ENCODE results near the gene OXCT1.

Gene OXCT1

DNA sequence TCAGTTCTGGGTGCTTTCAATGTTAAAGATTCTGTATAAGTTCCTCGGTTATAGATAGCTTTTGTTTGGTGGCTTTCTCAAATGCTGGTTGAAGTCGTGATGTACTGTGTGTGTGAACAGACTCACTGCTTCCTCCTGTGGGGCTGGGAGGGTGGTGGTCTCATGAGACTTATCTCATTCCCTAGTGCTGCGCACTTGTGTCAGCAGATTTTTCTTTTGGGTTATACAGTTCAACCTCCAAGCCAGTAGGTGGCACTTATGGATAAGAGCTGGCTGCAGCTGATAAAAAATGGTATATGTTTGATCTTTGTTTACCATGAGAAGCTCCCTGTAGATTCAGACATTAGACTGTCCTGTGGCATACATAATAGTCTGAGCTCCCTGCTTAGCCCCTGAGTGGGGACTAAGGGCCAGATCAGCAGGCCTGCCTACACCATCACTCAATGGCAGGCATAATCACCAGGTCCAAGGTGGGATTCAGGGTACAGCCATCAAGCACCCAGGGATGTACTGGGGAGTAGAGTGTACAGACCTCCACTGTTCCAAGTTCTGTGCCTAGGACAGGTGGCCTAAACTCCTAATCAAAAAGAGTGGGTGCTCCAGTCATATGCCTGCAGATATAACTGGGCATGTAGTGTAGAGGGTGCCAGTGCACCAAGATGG is 174.2 kb downstream of the OXCT1 start:
- no peak for DNase-seq

DNA sequence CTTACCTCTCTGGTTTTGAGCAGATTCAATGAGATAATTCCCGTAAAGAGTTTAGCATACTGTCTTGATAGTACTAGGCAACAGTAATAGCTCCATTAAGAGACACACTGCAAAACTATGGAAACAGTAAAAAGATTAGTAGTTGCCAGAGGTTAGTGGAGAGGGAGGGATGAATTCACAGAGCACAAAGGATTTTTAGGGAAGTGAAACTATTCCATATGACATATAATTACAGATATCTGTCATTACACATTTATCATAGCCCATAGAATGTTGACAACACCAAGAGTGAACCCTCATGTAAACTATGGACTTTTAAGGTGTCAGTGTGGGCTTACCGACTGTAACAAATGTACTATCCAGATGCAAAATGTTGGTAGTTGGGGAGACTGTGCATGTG is 183.5 kb downstream of the OXCT1 start:
- no peak for DNase-seq

DNA sequence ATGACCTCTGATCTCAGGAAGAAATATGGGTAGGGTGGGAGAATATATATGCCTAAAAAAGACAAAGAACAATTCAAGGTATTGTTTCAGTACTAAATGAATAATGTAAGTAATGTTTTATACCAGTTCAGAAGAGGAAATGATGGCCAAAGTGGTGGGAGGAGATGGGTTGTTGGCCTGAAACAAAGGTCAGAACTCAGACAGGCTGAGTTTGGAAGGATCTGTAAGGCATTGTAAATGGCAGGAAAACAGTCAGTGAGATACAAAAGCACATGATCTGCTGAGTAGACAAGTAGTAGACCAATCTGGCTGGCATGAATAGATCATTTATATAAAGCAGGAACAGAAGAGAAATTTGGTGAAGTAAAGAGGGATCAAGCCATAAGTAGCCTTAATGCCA is 184.0 kb downstream of the OXCT1 start:
- no peak for DNase-seq

GRCh38 chr5:41683181-41683580 is 187.0 kb downstream of the OXCT1 start:
- DNase-seq, result no peak

GRCh38 chr5:41682641-41683040 is 187.6 kb downstream of the OXCT1 start:
- no peak for DNase-seq

GRCh38 chr5:41681840-41682239 is 188.4 kb downstream of the OXCT1 start:
- no peak for DNase-seq

Data from NCI-H748 treated with DMSO at 0.1 percent for 48 hours (cell line).